ENCODE results near the gene MYH11. TPM values are rescaled to one million over a fixed set of nuclear protein-coding genes. Genes with fewer than 3 reads are reported as not detected.

Gene MYH11
- total and polyA plus RNA-seq, 2 donors (not counting 1 experiment from before 2014, with no cell fraction given) = 1.3 to 14.5 TPM

DNA sequence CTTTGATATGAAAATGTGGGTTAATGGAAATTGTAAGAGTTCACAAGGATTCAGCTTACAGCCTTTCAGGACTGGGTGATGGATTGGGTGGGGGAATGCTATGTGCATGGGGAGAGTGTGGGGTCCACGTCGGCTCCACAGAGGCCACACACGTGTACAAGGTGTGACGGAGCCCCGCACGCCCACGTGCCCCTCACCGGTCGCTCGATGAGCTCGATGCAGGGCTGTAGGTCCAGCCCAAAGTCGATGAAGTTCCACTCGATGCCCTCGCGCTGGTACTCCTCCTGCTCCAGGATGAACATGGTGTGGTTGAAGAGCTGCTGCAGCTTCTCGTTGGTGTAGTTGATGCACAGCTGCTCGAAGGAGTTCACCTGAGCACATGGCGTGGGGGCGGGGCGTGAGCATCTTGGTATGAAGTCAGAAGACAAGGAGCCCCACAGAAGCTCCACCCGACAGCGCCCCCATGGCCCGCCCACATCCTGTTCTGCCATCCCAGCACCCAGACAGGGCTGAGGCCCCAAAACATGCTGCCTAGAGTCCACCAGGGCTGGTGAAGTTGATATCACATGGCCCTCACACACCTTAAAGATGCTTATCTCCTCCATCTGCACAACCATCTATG, 99.1 kb downstream of the MYH11 start:
- Histone ChIP-seq H3K9me3 (ENCODE audit: control insufficient read depth, insufficient read depth, low read depth, low read length) (no peaks in the 10 kb centered on the region), H3K79me2 (ENCODE audit: control insufficient read depth, insufficient read depth, low read length) (no peaks in the 10 kb centered on the region), H3K27me3 (ENCODE audit: control insufficient read depth, insufficient read depth, low read length) (no peaks in the 10 kb centered on the region), H3K9ac (ENCODE audit: insufficient read depth, low read length) (no peak overlapping the region), H3K36me3 (ENCODE audit: control insufficient read depth, insufficient read depth, low read length) (no peaks in the 10 kb centered on the region), H2AFZ (ENCODE audit: low read length) (no peak overlapping the region), H3K4me3 (replicated peaks in 1 of 4; ENCODE audit: control extremely low read depth in 1 of 4, insufficient read depth in 1 of 4, low read depth in 3 of 4, low read length in 4 of 4) (no peak overlapping the region), H4K20me1 (ENCODE audit: control insufficient read depth, extremely low read depth, insufficient read depth, low read length) (no peaks in the 10 kb centered on the region), H3K4me1 (ENCODE audit: control insufficient read depth, extremely low read depth, insufficient read depth, low read length) (no peaks in the 10 kb centered on the region), H3K4me2 (ENCODE audit: extremely low read depth, insufficient read depth, low read length) (no peak overlapping the region), H3K27ac (ENCODE audit: insufficient read depth, low read length) (no peak overlapping the region)
- no peak for TF ChIP-seq EZH2 (IDR thresholded peaks at IDR 0.05; ENCODE audit: low read length, missing control alignments)
- TF ChIP-seq, protein P1, sequence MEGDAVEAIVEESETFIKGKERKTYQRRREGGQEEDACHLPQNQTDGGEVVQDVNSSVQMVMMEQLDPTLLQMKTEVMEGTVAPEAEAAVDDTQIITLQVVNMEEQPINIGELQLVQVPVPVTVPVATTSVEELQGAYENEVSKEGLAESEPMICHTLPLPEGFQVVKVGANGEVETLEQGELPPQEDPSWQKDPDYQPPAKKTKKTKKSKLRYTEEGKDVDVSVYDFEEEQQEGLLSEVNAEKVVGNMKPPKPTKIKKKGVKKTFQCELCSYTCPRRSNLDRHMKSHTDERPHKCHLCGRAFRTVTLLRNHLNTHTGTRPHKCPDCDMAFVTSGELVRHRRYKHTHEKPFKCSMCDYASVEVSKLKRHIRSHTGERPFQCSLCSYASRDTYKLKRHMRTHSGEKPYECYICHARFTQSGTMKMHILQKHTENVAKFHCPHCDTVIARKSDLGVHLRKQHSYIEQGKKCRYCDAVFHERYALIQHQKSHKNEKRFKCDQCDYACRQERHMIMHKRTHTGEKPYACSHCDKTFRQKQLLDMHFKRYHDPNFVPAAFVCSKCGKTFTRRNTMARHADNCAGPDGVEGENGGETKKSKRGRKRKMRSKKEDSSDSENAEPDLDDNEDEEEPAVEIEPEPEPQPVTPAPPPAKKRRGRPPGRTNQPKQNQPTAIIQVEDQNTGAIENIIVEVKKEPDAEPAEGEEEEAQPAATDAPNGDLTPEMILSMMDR (conservative IDR thresholded peaks at IDR 0.05 in 1 of 2, IDR thresholded peaks at IDR 0.05 in 1 of 2; ENCODE audit: low read depth in 1 of 2, low read length in 2 of 2) = no peak
- no peak for DNase-seq (ENCODE audit: low read depth in 2 of 2)

DNA sequence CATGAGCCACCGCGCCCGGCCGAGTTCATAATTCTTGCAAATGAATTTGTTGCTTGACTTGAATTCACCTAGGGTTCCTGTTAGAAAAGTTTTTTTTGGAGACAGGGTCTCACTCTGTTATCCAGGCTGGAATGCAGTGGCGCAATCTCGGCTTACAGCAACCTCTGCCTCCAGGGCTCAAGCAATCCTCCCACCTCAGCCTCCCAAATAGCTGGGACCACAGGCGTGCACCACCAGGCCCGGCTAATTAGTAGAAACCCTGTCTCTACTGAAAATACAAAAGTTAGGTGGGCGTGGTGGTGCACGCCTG, 99.8 kb downstream of the MYH11 start:
- Histone ChIP-seq H3K27ac (ENCODE audit: insufficient read depth, low read length) (no peak overlapping the region), H3K27me3 (ENCODE audit: control insufficient read depth, insufficient read depth, low read length) (no peaks in the 10 kb centered on the region), H3K4me1 (ENCODE audit: control insufficient read depth, extremely low read depth, insufficient read depth, low read length) (no peaks in the 10 kb centered on the region), H3K4me3 (replicated peaks in 1 of 4; ENCODE audit: control extremely low read depth in 1 of 4, insufficient read depth in 1 of 4, low read depth in 3 of 4, low read length in 4 of 4) (no peak overlapping the region), H2AFZ (ENCODE audit: low read length) (no peak overlapping the region), H3K9me3 (ENCODE audit: control insufficient read depth, insufficient read depth, low read depth, low read length) (no peaks in the 10 kb centered on the region), H3K36me3 (ENCODE audit: control insufficient read depth, insufficient read depth, low read length) (no peaks in the 10 kb centered on the region), H4K20me1 (ENCODE audit: control insufficient read depth, extremely low read depth, insufficient read depth, low read length) (no peaks in the 10 kb centered on the region), H3K9ac (ENCODE audit: insufficient read depth, low read length) (no peak overlapping the region), H3K4me2 (ENCODE audit: extremely low read depth, insufficient read depth, low read length) (no peak overlapping the region), H3K79me2 (ENCODE audit: control insufficient read depth, insufficient read depth, low read length) (no peaks in the 10 kb centered on the region)
- DNase-seq (ENCODE audit: low read depth in 2 of 2) = no peak
- no peak for TF ChIP-seq EZH2 (IDR thresholded peaks at IDR 0.05; ENCODE audit: low read length, missing control alignments)
- TF ChIP-seq, protein P1 (conservative IDR thresholded peaks at IDR 0.05 in 1 of 2, IDR thresholded peaks at IDR 0.05 in 1 of 2; ENCODE audit: low read depth in 1 of 2, low read length in 2 of 2) = no peak

GRCh38 chr16:15754821-15755534, 101.8 kb downstream of the MYH11 start:
- Histone ChIP-seq H2AFZ (ENCODE audit: low read length) (no peak overlapping the region), H3K36me3 (ENCODE audit: control insufficient read depth, insufficient read depth, low read length) (no peaks in the 10 kb centered on the region), H3K27ac (ENCODE audit: insufficient read depth, low read length) (no peak overlapping the region), H3K79me2 (ENCODE audit: control insufficient read depth, insufficient read depth, low read length) (no peaks in the 10 kb centered on the region), H3K9ac (ENCODE audit: insufficient read depth, low read length) (no peak overlapping the region), H3K9me3 (ENCODE audit: control insufficient read depth, insufficient read depth, low read depth, low read length) (no peaks in the 10 kb centered on the region), H3K4me1 (ENCODE audit: control insufficient read depth, extremely low read depth, insufficient read depth, low read length) (no peaks in the 10 kb centered on the region), H3K27me3 (ENCODE audit: control insufficient read depth, insufficient read depth, low read length) (no peaks in the 10 kb centered on the region), H4K20me1 (ENCODE audit: control insufficient read depth, extremely low read depth, insufficient read depth, low read length) (no peaks in the 10 kb centered on the region), H3K4me2 (ENCODE audit: extremely low read depth, insufficient read depth, low read length) (no peak overlapping the region), H3K4me3 (replicated peaks in 1 of 4; ENCODE audit: control extremely low read depth in 1 of 4, insufficient read depth in 1 of 4, low read depth in 3 of 4, low read length in 4 of 4) (no peak overlapping the region)
- DNase-seq (ENCODE audit: low read depth in 2 of 2) = no peak
- TF ChIP-seq EZH2 (IDR thresholded peaks at IDR 0.05; ENCODE audit: low read length, missing control alignments) = no peak
- TF ChIP-seq, protein P1 (conservative IDR thresholded peaks at IDR 0.05 in 1 of 2, IDR thresholded peaks at IDR 0.05 in 1 of 2; ENCODE audit: low read depth in 1 of 2, low read length in 2 of 2) = no peak

Data from fibroblast of lung (primary cell).